Measurements from ENCODE around the gene EIF4EBP2. TPM values are rescaled to one million over a fixed set of nuclear protein-coding genes. Genes with fewer than 3 reads are reported as not detected.
A peak's percentile ranks its signal among the peaks of the same experiment; 100 is the strongest.

The EIF4EBP2 gene
- total RNA-seq, 1 experiment from 2014 or later = 26.1 TPM

DNA sequence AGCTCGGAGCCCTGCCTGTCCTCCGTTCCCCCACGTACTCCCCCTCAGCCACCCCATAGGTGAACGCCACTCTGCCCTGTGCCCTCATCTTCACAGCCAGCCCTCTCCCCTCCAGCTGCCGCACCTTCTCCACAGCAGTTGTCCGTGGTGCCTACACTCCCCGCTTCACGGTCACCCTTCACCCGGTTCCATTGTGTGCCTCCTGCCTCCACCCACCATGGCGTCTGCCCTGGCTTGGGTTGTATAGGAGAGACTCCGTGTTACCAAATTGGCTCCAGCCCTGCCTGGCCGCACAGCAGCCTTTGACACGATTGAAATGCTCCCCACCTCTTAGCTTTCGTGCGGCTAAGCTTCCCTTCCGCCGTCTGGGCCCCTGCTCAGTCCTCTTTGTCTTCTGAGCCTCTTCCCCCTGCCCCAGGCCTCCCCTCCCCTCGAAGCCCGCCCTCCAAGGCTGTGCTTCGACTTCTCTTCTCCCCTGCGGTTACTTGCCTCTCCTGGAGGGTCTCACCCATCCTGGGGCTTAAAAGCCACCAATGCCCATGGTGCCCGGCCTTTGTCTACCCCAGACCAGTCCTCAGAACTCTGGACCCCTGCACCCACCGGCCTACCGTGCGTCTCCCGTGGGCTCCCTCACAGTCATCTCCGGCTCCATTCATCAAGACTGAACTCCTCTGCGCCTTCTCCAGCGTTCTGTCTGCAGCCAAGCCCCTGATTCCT, 56.0 kb downstream of the EIF4EBP2 start:
- DNase-seq (ENCODE audit: low read depth) = no peak

GRCh38 chr10:70461397-70462348, 57.7 kb downstream of the EIF4EBP2 start:
- DNase-seq (ENCODE audit: low read depth) = peak; percentile 49

GRCh38 chr10:70462349-70462984, 58.5 kb downstream of the EIF4EBP2 start:
- DNase-seq (ENCODE audit: low read depth) = peak; percentile 74

DNA sequence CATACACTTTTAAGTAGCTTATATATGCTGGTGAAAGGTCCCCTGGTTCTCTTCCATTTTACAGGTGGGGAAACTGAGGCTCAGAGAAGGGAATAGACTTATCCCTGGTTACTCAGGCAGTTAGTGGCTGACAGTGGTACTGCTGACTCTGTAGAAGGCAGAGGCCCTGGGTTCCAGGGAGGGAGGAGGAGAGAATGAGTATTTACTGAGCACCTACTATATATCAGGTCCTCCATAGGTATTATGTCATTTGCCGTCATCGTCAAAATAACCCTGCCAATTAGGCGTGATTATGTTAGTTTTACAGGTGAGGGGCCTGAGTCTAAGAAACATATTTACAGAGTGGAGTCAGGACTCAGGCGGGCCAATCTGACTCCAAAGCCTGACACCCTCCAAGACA, 61.3 kb downstream of the EIF4EBP2 start:
- no peak for DNase-seq (ENCODE audit: low read depth)

GRCh38 chr10:70465832-70466231, 61.9 kb downstream of the EIF4EBP2 start:
- no peak for DNase-seq (ENCODE audit: low read depth)

DNA sequence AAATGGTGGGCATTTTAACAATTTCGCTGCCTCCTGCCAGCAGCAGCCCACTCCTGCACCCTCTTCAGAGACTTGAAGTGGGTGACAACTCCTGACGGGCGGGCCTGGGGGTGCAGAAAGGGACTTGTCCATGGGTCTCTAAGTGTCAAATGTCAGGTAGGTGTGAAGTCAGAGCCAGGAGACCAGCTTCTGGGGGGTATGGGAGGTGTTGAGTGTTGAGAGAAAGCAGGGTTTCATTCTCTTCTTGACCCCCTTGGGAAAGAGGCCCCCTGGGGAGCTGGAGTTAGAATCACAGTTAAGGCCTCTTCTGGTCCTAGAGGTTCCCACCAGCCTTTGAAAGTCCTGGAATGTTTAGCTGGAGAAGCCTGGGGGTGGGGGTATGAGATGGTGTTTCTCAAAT, 63.0 kb downstream of the EIF4EBP2 start:
- DNase-seq (ENCODE audit: low read depth) = no peak

GRCh38 chr10:70472799-70473454, 69.0 kb downstream of the EIF4EBP2 start:
- no peak for DNase-seq (ENCODE audit: low read depth)

- peak; percentile 7 for DNase-seq (ENCODE audit: low read depth)
Measured at GRCh38 chr10:70474780-70475179, 70.8 kb downstream of the EIF4EBP2 start.

- DNase-seq (ENCODE audit: low read depth) = peak; percentile 53
Measured at GRCh38 chr10:70475661-70476060, 71.7 kb downstream of the EIF4EBP2 start.

GRCh38 chr10:70476249-70477035, 72.5 kb downstream of the EIF4EBP2 start:
- DNase-seq (ENCODE audit: low read depth) = no peak

DNA sequence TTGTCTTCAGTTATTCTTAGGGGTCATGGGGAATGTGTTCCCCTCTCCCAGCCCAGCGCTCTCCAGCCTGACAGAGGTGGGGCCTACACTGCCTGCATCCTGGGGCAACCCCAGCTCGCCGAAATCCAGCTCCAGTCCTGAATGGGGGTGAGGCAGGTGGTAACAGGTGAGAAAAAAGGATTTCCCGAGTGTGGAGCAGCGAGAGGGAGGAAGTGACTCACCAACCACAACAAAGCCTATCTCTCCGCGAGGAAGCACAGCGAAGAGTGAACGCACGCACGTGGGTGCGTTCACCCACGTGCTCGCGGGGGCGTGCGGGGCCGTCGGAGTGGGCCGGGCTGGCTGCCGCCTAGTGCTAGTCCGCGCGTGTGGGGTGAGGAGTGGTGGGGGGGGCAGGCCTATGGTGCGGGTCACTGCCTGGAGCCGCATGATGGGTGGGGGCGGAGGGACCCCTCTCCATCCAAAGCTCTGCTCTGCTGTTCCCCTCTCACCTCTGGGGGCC, 73.8 kb downstream of the EIF4EBP2 start:
- DNase-seq (ENCODE audit: low read depth) = peak; percentile 21

Other genes with a start within 250 kb of the EIF4EBP2 start
- gene SAR1A, start 233.6 kb upstream of the EIF4EBP2 start, total RNA-seq (2014; rRNA removed; shearing (Covaris generic)) = 88.5 and 98.5 TPM in 2 replicates
- gene PPA1, start 170.7 kb upstream of the EIF4EBP2 start, total RNA-seq (2014; rRNA removed; shearing (Covaris generic)) = 126 and 150 TPM in 2 replicates
- gene NPFFR1, start 120.1 kb upstream of the EIF4EBP2 start, total RNA-seq (2014; rRNA removed; shearing (Covaris generic)) = not detected in 2 replicates
- 4.5 and 5.6 TPM in 2 replicates for gene LRRC20, start 21.5 kb upstream of the EIF4EBP2 start, total RNA-seq (2014; rRNA removed; shearing (Covaris generic))
- not detected in 2 replicates for gene NODAL, start 37.5 kb downstream of the EIF4EBP2 start, total RNA-seq (2014; rRNA removed; shearing (Covaris generic))
- 0.10 and 0.12 TPM in 2 replicates for gene PALD1, start 74.6 kb downstream of the EIF4EBP2 start, total RNA-seq (2014; rRNA removed; shearing (Covaris generic))
- gene PRF1, start 198.6 kb downstream of the EIF4EBP2 start, total RNA-seq (2014; rRNA removed; shearing (Covaris generic)) = not detected in 2 replicates

Data from RPMI7951 (cell line).